ENCODE results near the gene TNIP2. TPM values are rescaled to one million over a fixed set of nuclear protein-coding genes. Genes with fewer than 3 reads are reported as not detected.

The TNIP2 gene
- total RNA-seq, 1 donor from 2014 or later, result 25.4 TPM

DNA sequence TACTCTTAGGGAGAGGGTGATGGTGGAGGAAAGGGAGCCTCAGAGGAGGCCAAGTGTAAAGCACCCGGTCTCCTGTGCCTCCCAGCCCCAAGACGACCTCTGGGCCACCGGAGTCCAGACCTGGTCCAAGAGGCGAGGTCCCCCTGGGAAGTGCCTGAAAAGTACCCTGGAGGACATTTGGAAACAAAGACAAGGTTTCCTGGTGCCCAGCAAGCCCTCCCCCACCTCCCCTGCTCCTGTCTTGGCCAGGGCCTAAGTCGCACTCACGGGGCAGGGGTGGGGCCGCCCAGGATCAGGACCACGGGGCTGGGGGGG is 36.2 kb upstream of the TNIP2 start:
- Mint-ChIP-seq H3K9me3 (ENCODE audit: unreplicated experiment) (peaks cover 4% of the 10 kb centered on the region), H3K4me3 (ENCODE audit: unreplicated experiment) (no peak overlapping the region), H3K27me3 (ENCODE audit: unreplicated experiment) (peaks cover 7% of the 10 kb centered on the region), H3K4me1 (ENCODE audit: low read depth, unreplicated experiment) (peaks cover 2% of the 10 kb centered on the region), H3K36me3 (ENCODE audit: unreplicated experiment) (no peaks in the 10 kb centered on the region), H3K27ac (ENCODE audit: unreplicated experiment) (no peak overlapping the region)
- peak; percentile 14 for DNase-seq
- TF ChIP-seq, protein P1, sequence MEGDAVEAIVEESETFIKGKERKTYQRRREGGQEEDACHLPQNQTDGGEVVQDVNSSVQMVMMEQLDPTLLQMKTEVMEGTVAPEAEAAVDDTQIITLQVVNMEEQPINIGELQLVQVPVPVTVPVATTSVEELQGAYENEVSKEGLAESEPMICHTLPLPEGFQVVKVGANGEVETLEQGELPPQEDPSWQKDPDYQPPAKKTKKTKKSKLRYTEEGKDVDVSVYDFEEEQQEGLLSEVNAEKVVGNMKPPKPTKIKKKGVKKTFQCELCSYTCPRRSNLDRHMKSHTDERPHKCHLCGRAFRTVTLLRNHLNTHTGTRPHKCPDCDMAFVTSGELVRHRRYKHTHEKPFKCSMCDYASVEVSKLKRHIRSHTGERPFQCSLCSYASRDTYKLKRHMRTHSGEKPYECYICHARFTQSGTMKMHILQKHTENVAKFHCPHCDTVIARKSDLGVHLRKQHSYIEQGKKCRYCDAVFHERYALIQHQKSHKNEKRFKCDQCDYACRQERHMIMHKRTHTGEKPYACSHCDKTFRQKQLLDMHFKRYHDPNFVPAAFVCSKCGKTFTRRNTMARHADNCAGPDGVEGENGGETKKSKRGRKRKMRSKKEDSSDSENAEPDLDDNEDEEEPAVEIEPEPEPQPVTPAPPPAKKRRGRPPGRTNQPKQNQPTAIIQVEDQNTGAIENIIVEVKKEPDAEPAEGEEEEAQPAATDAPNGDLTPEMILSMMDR (IDR thresholded peaks at IDR 0.05; ENCODE audit: partially characterized antibody, unreplicated experiment), result no peak

DNA sequence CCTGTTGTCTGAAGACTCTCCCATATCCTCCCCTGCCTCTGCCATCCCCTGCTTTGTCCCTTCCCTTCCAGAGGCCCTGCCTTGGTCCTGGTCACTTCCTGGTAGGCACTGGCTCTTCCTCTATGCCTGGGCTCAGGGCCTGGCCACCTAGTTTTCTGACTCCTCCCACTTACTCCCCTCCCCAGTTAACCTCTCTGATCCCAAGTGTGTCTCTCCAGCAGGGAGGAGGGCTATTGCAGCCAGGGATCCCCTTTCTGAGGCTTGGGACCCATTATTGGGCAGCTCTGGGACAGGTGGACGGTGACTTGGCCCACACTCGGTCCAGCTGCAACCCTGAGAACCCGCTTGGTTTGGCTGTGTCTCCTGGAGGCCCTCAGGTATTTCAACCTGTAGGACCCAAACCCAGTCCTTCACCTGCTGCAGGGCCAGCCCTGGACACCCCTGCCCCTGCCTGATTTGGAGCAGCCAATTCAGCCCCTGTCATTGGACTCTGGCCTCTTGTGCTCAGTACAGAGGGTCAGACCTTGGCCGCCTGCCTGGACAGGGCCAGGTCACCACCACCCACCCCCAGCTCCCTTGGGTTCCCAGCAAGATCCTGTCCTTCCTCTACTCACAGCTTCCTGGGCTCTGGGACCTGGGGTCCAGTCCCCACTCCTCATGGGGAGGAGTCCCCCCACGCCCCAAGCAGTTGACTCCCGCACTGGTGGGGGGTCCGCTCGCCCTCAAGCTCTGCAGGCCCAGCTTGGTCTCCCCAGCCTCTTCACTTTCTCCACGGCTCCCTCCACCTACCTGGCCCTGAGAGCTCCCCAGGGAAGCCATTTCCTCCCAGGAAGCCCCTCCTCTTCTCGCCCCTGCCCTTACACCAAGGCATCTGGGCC is 35.6 kb upstream of the TNIP2 start:
- no peak for DNase-seq
- TF ChIP-seq, protein P1 (IDR thresholded peaks at IDR 0.05; ENCODE audit: partially characterized antibody, unreplicated experiment), result no peak

DNA sequence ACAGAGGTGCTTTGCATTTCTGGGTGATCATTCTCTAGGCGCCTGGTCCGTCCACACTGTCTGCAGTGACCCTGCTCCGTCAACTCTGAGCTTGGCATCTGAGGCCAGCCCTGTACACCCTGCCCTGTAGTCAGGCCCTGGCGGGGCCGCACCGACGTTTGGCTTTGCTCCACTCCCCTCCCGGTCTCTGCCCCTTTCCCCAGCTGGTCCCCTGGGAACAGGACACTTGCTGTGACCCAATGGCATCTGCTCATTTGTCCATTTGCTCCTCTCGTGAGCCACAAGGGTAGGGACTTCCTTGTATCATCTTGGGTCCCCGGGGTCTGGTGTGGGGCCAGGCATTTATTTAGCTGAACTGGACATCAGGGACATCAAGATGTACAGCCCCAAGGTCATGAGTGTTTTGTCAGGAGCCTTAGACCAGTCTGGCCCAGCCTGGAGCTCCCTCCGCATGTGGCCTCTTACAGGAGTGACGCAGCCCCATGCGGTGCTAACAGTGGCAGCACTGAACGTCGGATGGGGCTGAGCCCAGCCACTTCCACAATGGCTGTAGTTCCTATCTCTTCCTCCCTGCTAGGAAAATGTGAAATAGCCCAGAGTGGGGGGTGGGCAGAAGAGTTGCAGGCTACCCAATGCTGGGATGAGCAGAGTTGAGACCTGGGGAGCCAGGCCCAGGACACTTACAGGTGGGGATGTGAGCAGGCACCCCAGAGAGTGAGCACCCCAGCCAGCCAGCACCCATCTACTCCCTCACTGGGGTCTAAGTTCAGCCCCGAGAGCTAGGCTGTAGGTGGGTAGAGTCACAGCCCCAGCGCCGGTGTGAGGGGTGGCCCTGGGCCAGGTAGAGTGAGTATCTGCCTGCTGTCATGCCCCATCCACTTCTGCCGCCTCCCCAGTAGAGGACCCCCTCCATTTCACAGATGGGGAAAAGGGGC is 34.7 kb upstream of the TNIP2 start:
- Mint-ChIP-seq H3K27me3 (ENCODE audit: unreplicated experiment) (peaks cover 7% of the 10 kb centered on the region), H3K27ac (ENCODE audit: unreplicated experiment) (no peak overlapping the region), H3K9me3 (ENCODE audit: unreplicated experiment) (peaks cover 4% of the 10 kb centered on the region), H3K4me3 (ENCODE audit: unreplicated experiment) (no peak overlapping the region), H3K4me1 (ENCODE audit: low read depth, unreplicated experiment) (peaks cover 2% of the 10 kb centered on the region), H3K36me3 (ENCODE audit: unreplicated experiment) (no peaks in the 10 kb centered on the region)
- DNase-seq, result peak; percentile 23
- TF ChIP-seq, protein P1 (IDR thresholded peaks at IDR 0.05; ENCODE audit: partially characterized antibody, unreplicated experiment), result no peak

More for the DNA sequence above, 35.6 kb upstream of the TNIP2 start:
- H3K4me3 Mint-ChIP-seq (ENCODE audit: unreplicated experiment), result no peak overlapping the region
- H3K9me3 Mint-ChIP-seq (ENCODE audit: unreplicated experiment), result peaks cover 4% of the 10 kb centered on the region
- H3K4me1 Mint-ChIP-seq (ENCODE audit: low read depth, unreplicated experiment), result peaks cover 2% of the 10 kb centered on the region
- no peaks in the 10 kb centered on the region for H3K36me3 Mint-ChIP-seq (ENCODE audit: unreplicated experiment)
- peaks cover 7% of the 10 kb centered on the region for H3K27me3 Mint-ChIP-seq (ENCODE audit: unreplicated experiment)
- no peak overlapping the region for H3K27ac Mint-ChIP-seq (ENCODE audit: unreplicated experiment)

DNA sequence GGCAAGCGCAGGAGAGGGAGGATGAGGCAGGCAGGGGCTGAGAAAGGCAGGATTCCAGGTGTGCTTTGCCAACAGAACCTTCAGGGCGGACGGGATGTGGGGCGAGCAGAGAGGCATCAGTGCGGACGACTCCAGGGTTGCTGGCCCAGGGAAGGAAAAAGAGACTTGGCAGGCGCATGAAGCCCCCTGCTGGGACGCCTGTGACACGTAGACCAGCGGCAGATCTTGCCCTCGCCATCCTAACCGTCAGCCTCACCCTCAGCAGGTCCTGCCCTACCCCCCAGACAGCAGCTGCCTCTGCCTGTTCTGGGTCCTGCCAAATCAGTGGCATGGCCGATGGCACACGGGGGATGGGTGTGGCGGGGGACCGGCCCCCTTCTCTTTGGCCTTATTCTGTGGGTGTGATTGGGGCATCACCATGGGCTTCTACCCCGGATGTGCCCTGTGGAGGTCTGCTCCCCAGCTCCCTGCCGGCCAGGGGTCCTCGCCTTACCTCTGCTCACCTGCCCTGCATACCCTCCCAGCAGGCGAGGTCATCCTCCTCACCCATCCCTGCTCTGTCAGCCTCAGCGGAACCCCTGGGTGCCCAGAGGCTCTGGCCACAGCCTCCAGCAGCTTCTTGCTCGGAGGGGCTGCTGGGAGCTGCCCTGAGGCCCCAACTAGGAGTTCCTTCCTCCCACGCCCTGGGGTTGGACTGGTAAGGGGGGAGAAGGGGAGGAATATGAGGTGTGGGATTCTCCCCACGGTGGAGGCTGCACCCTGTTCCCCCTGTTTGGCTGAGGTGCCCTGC is 33.9 kb upstream of the TNIP2 start:
- TF ChIP-seq, protein P1 (IDR thresholded peaks at IDR 0.05; ENCODE audit: partially characterized antibody, unreplicated experiment), result no peak
- no peaks in the 10 kb centered on the region for H3K36me3 Mint-ChIP-seq (ENCODE audit: unreplicated experiment)
- DNase-seq, result no peak
- H3K4me1 Mint-ChIP-seq (ENCODE audit: low read depth, unreplicated experiment), result peaks cover 2% of the 10 kb centered on the region
- H3K4me3 Mint-ChIP-seq (ENCODE audit: unreplicated experiment), result no peak overlapping the region
- H3K9me3 Mint-ChIP-seq (ENCODE audit: unreplicated experiment), result peaks cover 4% of the 10 kb centered on the region
- H3K27me3 Mint-ChIP-seq (ENCODE audit: unreplicated experiment), result peaks cover 6% of the 10 kb centered on the region
- no peak overlapping the region for H3K27ac Mint-ChIP-seq (ENCODE audit: unreplicated experiment)
